RPMI7951 (cell line): ENCODE data around the gene GMPS. TPM values are rescaled to one million over a fixed set of nuclear protein-coding genes. Genes with fewer than 3 reads are reported as not detected.
A peak's percentile ranks its signal among the peaks of the same experiment; 100 is the strongest.
"Not testable (repeated sequence)": the region's sequence is repeated elsewhere in the genome, so short reads cannot be mapped to it uniquely, and the experiment has no call there.

Experiments used
- DNase-seq: peaks from one replicate; pipeline ENCODE4 v3.0.0-alpha.2; 2012; ENCODE audit warnings: low read depth
- total RNA-seq: library from RNA; depleted of rRNA; stranded (reverse); fragments of >200 nt; shearing (Covaris generic); gene quantifications from 2 replicates; pipeline ENCODE4 v1.2.3, GENCODE V29; 2014

GMPS gene
- total RNA-seq, 1 experiment from 2014 or later, result 89.0 TPM

GRCh38 chr3:155941354-155941753 is 70.9 kb downstream of the GMPS start:
- no peak for DNase-seq

- DNase-seq, result no peak
Observed at GRCh38 chr3:155944081-155944480, 73.6 kb downstream of the GMPS start.

- DNase-seq, result peak; percentile 49
Observed at GRCh38 chr3:155946178-155946577, 75.7 kb downstream of the GMPS start.

DNA sequence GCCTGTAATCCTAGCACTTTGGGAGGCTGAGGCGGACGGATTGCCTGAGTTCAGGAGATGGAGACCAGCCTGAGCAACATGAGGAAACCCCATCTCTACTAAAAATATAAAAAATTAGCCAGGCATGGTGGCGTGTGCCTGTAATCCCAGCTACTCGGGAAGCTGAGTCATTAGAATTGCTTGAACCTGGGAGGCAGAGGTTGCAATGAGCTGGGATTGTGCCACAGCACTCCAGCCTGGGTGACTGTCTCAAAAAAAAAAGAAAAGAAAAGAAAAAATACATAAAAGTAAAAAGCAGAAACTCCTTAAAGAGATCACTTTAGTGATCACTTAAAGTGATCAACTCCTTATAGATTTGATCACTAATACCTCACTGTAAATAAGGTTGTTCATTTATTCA is 78.0 kb downstream of the GMPS start:
- DNase-seq, result no peak

GRCh38 chr3:155949453-155950217 is 79.2 kb downstream of the GMPS start:
- no peak for DNase-seq

DNA sequence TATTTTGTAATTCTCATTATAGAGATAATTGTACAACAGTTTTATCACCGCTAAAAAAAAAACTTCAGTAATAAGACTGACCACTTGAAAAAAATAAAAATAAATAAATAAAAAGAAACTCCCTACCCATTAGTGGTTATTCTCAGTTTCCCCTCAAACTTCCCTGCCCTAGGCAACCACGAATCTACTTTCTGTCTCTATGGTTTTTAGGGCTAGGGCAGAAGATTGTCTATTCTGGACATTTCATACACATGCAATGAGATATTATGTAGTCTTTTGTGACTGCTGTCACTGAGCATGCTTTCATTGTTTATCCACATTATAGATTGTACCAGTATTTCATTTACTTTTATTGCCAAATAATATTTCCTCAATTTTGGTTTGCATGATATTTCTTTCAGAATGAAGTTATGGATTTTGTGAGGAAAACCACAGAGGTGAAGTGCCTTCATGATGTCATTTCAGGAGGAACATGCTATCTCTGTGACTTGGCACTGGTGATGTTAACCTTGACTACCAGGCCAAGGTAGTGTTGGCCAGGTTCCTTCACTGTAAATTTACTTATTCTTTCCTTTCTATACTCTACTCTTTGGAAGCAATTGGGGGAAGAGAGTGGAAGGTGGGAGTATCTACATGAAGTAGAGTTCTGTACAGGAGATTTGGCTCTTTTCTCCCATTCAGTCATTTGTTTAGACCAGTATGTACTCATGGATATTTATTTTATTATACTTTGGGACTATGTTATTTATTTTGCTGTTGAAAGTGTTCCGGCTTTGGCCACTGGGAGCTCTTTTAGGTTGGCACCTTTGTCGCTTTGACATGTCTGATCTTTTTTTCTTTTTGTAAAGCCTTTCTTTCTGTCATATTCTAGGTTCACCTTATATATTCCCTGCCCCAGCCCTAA is 86.3 kb downstream of the GMPS start:
- no peak for DNase-seq

GRCh38 chr3:155957412-155957880 is 87.0 kb downstream of the GMPS start:
- no peak for DNase-seq

DNA sequence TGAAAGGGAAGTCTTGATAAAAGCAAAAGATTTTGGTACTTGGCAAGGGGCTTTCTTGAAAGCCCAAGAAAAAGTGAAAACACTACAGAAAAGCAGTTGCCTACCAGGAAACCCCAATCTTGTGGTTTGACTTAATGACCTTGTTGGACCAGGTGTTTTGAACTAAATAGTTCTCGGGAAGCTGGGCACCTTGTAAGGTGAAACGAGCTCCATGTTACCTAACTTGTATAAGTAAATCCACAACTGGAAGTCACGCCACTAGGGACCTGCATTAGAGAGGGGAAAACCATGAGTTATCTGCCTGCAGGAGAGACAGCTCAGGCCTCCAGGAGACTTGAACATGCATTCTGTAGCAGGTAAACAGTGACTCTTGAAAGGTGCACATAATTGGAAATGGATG is 88.2 kb downstream of the GMPS start:
- no peak for DNase-seq

GRCh38 chr3:155960060-155960459 is 89.6 kb downstream of the GMPS start:
- no peak for DNase-seq

DNA sequence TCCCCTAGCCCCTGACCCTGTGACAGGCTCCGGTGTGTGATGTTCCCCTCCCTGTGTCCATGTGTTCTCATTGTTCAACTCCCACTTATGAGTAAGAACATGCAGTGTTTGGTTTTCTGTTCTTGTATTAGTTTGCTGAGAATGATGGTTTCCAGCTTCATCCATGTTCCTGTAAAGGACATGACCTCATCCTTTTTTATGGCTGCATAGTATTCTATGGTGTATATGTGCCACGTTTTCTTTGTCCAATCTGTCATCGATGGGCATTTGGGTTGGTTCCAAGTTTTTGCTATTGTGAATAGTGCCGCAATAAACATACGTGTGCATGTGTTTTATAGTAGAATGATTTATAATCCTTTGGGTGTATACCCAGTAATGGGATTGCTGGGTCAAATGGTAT is 90.6 kb downstream of the GMPS start:
- DNase-seq, result not testable (repeated sequence)

GRCh38 chr3:155963570-155963969 is 93.1 kb downstream of the GMPS start:
- peak; percentile 42 for DNase-seq

DNA sequence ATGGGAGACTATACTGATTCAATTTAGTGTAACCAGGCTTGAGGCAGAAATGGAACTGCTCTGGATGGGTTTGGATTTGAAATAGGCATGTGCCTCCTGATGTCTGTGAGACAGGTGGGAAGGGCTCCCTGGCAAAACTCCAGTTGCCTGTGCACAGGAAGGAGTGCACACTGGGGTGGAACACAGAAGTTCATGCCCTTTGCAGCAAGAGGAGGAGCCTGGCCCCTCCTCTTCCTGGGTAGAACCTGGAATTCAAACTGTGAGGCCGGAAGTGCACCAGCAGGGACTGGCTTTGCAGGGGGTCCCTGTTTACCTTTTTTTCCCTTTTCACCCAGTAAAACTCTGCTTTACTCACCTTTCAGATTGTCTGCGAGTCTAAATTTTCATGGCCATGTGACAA is 99.9 kb downstream of the GMPS start:
- DNase-seq, result no peak

DNA sequence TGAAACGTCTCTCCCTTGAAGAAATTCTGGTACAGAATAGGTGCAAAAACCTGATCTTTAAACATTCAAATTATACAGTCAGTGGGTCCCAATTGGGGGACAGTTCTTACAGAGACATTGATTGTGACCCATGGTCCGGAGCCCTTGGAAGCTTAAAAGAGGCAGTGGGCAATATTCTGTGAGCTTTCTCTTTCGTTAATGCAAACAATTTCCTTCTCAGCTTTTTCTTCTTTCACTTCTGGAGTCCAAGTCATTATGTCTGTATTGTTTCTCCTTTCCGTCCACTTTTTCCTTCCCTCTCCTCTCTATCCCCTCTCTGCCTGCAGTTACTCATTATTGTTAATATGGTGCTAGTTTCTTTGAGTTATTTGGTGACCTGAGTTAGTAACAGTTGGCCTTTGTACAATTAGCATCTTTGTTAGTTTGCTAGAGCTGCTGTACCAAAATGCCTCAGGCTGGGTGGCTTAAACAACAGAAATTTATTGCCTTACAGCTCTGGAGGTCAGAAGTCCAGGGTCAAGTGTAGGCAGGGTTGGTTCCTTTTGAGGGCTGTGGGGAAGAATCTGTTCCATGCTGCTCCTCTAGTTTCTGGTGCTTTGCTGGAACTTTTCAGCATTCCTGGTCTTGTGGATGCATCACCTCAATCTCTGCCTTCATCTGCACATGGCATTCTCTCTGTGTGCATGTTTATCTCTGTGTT is 102.6 kb downstream of the GMPS start:
- no peak for DNase-seq

GRCh38 chr3:155978324-155978723 is 107.9 kb downstream of the GMPS start:
- DNase-seq, result no peak

DNA sequence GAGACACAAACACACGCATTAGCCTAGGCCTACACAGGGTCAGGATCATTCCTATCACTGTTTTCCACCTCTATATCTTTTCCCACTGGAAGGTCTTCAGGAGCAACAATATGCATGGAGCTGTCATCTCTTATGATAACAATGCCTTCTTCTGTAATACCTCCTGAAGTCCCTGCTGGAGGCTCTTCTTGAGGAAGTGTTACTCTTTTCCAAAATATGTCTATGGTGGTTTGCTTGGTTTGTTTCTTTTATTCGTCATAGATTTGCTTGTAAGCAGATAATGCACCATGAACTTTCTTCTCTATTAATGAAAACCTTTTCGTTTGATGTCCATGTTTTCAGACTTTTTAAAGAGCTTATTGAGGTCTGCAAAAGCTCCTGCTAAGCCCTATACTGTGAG is 109.3 kb downstream of the GMPS start:
- no peak for DNase-seq

DNA sequence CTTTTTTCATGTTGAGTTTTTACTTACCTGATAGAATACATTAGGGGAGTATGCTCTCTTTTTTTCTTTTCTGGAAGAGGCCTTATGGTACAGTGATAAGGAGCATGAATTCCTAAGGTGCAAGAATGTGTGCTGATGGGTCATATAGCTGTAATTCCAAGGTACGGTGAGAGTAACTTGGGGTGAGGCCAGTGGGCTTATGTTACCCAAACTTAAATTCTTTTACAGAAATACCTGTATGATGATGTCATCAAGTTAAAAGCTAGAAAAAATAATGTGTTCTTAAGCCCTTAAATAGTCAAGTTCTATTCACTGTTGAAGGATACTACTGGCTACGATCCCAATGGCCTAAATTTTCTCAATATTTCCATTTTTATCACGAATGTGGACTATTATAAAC is 111.2 kb downstream of the GMPS start:
- no peak for DNase-seq

DNA sequence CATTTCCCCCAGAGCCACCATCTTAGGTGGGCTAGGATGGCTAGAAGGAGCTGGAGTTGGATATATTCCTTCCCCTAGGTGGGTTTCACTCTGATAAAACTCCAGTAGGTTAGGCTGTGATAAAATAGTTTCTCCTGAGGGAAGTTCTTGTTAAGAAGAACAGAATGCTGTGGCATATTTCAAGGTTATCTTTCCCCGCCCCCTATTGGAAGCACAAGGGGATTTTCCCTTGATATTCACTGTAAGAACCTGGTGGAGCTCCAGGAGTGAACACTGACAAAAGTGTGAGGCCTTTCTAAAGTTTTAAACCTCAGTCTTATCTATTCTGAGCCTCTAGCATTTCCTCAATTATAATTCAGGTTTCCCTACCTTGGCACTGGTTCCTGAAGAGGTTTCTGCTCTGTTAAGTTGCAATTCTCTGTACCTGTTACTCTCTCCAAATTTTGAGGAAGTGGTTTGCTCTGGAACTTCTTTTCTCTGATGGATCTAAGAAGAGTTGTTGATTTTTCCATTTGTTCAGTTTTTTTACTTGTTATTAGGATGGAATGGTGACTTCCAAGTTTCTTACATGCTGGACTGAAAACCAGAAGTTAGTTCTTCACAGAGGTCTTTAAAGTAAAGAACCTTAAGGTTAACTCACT is 113.5 kb downstream of the GMPS start:
- DNase-seq, result no peak

DNA sequence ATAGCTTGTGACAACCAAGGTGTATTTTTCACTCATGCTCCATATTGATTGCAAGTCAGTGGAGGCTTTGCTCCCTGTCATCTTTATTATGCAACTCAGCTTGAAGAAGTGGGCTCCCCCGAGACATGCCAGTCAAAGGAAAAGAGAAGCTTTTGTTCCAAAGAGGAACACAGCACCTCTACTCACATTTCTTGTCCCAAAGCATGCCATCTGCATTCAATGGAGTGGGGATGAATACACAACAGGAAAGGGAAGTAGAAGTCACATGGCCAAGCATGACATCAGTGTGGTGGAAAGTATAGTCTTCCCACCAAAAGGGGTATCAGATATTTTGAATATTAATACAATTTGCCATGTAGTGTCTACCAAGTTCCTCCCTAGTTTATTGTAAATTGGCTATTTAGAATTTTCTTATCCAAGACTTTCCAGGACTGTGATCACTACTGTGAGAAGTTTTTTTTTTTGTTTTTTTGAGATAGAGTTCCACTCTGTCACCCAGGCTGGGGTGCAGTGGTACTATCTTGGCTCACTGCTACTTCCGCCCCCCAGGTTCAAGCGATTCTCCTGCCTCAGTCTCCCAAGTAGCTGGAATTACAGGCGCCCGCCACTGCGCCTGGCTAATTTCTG is 114.5 kb downstream of the GMPS start:
- no peak for DNase-seq

DNA sequence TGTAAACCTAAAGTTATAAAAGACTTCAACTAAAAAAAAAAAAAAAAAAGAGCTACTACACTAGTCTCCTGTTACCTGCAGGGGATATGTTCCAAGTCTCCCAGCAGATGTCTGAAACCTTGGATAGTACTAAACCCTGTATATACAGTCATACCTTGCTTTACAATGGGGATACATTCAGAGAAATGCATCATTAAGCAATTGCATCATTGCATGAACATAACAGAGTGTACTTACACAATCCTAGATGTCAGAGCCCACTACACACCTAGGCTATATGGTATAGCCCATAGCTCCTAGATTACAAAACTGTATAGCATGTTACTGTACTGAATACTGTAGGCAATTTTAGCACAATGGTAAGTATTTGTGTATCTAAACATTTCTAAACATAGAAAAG is 119.1 kb downstream of the GMPS start:
- DNase-seq, result no peak

DNA sequence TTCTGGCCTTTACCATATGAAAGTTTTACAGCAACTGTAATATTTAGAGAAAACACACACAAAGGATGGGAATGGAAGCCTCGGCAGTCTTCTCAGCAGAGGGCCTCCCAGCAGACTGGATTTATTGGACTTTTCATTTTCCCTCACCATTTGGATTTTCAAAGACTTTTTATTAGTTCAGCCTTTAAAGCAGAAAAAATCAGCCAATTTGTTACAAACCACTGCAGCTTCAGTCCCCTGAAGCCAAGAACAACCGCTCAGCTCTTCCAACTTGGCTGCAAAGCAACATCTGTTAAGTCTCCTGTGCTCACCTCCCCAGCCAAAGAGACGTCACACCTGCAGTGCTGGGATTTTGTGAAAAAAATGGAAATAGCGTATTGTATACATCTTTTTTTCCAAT is 120.8 kb downstream of the GMPS start:
- no peak for DNase-seq

DNA sequence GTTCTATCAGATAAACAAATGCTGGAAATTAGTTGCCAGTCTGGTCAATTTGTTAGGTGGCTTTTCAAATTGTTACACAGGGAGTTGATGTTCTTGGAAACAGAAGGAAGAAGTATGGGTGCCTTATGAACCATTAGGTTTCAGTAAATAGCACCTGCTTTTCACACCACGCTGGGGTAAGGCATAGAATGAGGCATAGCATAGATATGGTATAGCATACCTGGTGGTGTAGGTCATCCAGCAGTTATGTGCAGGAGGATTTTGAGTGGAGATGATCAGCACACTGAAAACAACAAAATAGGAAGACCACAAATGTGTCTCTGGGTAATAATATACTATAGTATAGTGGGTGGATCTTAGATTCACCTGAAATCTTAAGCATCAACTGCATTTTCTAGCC is 121.4 kb downstream of the GMPS start:
- no peak for DNase-seq
